Hair follicle dermal papilla cell (primary cell): ENCODE measurements around the gene KRT74. TPM values are rescaled to one million over a fixed set of nuclear protein-coding genes. Genes with fewer than 3 reads are reported as not detected.

ENCODE experiments used
- total RNA-seq: library from RNA; depleted of rRNA; stranded (reverse); fragments of >200 nt; gene quantifications from 2 replicates; pipeline ENCODE4 v1.2.3, GENCODE V29; 2012

KRT74 gene
- total RNA-seq = not detected in 2 replicates

DNA sequence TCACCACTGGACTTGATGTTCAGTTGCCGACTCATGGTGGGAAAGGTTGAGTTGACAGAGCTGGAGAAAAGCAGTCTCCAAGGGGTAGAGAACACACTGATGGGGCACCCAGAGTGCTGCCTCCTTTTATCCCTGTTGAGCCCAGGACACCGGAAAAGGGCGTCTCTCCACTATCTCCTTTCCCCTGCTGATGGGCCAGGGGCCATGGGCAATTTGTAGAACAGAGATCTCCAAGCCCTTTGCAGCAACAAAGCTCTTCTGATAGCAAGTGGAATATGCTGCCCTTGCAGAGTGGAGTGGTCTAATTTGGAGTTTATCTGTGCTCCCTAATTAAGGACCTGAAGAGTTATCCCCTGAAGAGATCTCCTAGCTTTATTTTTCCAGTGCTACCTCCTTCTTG is at the start of gene KRT74:
Gene KRT74 (minus strand): TSS at position 101 of the 400 bp plus-strand sequence. CDS start 66 bp downstream, at position 35.

GRCh38 chr12:52618216-52618615 is 44.6 kb upstream of the KRT74 start, which contains the start of gene KRT73:
TSS of gene KRT73 (minus strand) at chr12:52618559. CDS start at chr12:52618524, 35 bp downstream.

GRCh38 chr12:52600941-52601481 is 27.4 kb upstream of the KRT74 start, which contains the start of gene KRT72:
TSS of gene KRT72 (minus strand) at chr12:52601463. CDS start at chr12:52601452, 11 bp downstream.

DNA sequence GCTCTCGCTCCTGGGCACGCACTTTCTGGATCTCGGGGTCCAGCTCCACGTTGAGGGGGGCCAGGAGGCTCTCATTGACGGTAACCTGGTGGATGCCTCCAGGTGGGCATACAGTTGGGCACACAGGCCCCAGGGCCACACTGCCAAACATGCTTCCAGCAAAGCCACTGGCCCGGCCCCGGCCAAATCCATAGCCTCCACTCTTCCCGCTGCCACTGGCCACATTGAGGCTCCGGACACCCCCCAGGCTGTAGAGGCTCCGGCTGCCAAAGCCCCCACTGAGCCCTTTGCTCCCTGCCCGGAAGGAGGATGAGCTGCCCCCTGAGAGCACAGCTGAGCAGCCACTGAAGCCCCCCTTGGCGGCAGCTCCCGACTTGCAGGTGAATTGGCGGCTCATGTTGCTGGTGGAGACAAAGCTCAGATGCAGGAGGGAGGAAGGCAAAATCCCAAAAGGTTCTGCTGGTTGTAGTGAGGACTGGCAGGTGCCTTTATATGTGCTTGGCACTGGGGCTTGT is 20.9 kb downstream of the KRT74 start, which contains the start of gene KRT71:
Gene KRT71 (minus strand): TSS at position 465 of the 515 bp plus-strand sequence. CDS start 68 bp downstream, at position 397.

GRCh38 chr12:52519826-52520662 is 53.6 kb downstream of the KRT74 start, which contains the start of gene KRT5:
TSS of gene KRT5 (minus strand) at chr12:52520394. CDS start at chr12:52520296, 98 bp downstream.

Other genes starting within 250 kb of the KRT74 start
- gene KRT85, start 206.4 kb downstream of the KRT74 start, total RNA-seq = not detected in 2 replicates
- gene KRT84, start 188.2 kb downstream of the KRT74 start, total RNA-seq = not detected in 2 replicates
- gene KRT82, start 167.5 kb downstream of the KRT74 start, total RNA-seq = not detected in 2 replicates
- gene KRT75, start 139.5 kb downstream of the KRT74 start, total RNA-seq = not detected in 2 replicates
- gene KRT6B, start 121.7 kb downstream of the KRT74 start, total RNA-seq = 1.9 and 4.1 TPM in 2 replicates
- not detected in 2 replicates for gene KRT6C, start 100.0 kb downstream of the KRT74 start, total RNA-seq
- 3.4 and 40.3 TPM in 2 replicates for gene KRT6A, start 80.6 kb downstream of the KRT74 start, total RNA-seq
- 9.4 and 10.5 TPM in 2 replicates for gene KRT5, start 53.4 kb downstream of the KRT74 start, total RNA-seq
- gene KRT71, start 20.7 kb downstream of the KRT74 start, total RNA-seq = not detected in 2 replicates
- not detected in 2 replicates for gene KRT72, start 27.6 kb upstream of the KRT74 start, total RNA-seq
- gene KRT73, start 44.7 kb upstream of the KRT74 start, total RNA-seq = not detected in 2 replicates
- gene KRT2, start 78.4 kb upstream of the KRT74 start, total RNA-seq = not detected in 2 replicates
- not detected in 2 replicates for gene KRT1, start 106.6 kb upstream of the KRT74 start, total RNA-seq
- not detected in 2 replicates for gene KRT77, start 129.7 kb upstream of the KRT74 start, total RNA-seq
- not detected in 2 replicates for gene KRT76, start 203.5 kb upstream of the KRT74 start, total RNA-seq
- gene KRT3, start 222.3 kb upstream of the KRT74 start, total RNA-seq = not detected in 2 replicates
- gene KRT4, start 240.3 kb upstream of the KRT74 start, total RNA-seq = not detected in 2 replicates